ENCODE data around the gene TBL2.
A peak's percentile ranks its signal among the peaks of the same experiment; 100 is the strongest.
"Not testable (repeated sequence)": the region's sequence is repeated elsewhere in the genome, so short reads cannot be mapped to it uniquely, and the experiment has no call there.

The TBL2 gene

GRCh38 chr7:73606801-73607691 lies 28.7 kb upstream of the TBL2 start:
- DNase-seq = peak; percentile 67

- DNase-seq = no peak
Observed at GRCh38 chr7:73605601-73606220, 27.3 kb upstream of the TBL2 start.

GRCh38 chr7:73602721-73603651 lies 24.6 kb upstream of the TBL2 start:
- no peak for DNase-seq

GRCh38 chr7:73599916-73600315 lies 21.5 kb upstream of the TBL2 start:
- DNase-seq = no peak

- no peak for DNase-seq
Observed at GRCh38 chr7:73599151-73599882, 20.9 kb upstream of the TBL2 start.

GRCh38 chr7:73597978-73598782 lies 19.8 kb upstream of the TBL2 start:
- DNase-seq = no peak

GRCh38 chr7:73596191-73597065 lies 18.0 kb upstream of the TBL2 start:
- no peak for DNase-seq

- no peak for DNase-seq
Observed at GRCh38 chr7:73595358-73595757, 17.0 kb upstream of the TBL2 start.

GRCh38 chr7:73593207-73594045 lies 15.0 kb upstream of the TBL2 start:
- DNase-seq = peak; percentile 35

GRCh38 chr7:73586911-73587310 lies 8.5 kb upstream of the TBL2 start:
- DNase-seq = no peak

- DNase-seq = no peak
Observed at GRCh38 chr7:73585196-73585595, 6.8 kb upstream of the TBL2 start.

- DNase-seq = no peak
Observed at GRCh38 chr7:73582664-73583202, 4.4 kb upstream of the TBL2 start.

- DNase-seq = not testable (repeated sequence)
Observed at GRCh38 chr7:73581006-73581405, 2.6 kb upstream of the TBL2 start.

- peak; percentile 37 for DNase-seq
Observed at GRCh38 chr7:73577627-73578341, 595 bp downstream of the TBL2 start.

- no peak for DNase-seq
Observed at GRCh38 chr7:73573791-73574190, 4.6 kb downstream of the TBL2 start.

GRCh38 chr7:73573276-73573675 lies 5.1 kb downstream of the TBL2 start:
- DNase-seq = no peak

GRCh38 chr7:73572767-73573186 lies 5.6 kb downstream of the TBL2 start:
- no peak for DNase-seq

GRCh38 chr7:73570977-73571376 lies 7.4 kb downstream of the TBL2 start:
- no peak for DNase-seq

GRCh38 chr7:73570521-73570920 lies 7.9 kb downstream of the TBL2 start:
- no peak for DNase-seq

Measured in RPMI8226 (cell line).